Stimulated activated CD8-positive, alpha-beta memory T cell treated with anti-CD3 and anti-CD28 coated beads, Interleukin-4, amount 100 ng/mL, for 4 hours (primary cell): Measurements from ENCODE around the gene UBR1.
A peak's percentile ranks its signal among the peaks of the same experiment; 100 is the strongest.
"Not testable (repeated sequence)": the region's sequence is repeated elsewhere in the genome, so short reads cannot be mapped to it uniquely, and the experiment has no call there.

Source experiments
- DNase-seq, 2 donors: peaks; one replicate each; pipeline ENCODE4 v3.0.0-alpha.2; 2020; ENCODE audit warnings: low read depth in 2 of 2, low spot score in 1 of 2

UBR1 gene

DNA sequence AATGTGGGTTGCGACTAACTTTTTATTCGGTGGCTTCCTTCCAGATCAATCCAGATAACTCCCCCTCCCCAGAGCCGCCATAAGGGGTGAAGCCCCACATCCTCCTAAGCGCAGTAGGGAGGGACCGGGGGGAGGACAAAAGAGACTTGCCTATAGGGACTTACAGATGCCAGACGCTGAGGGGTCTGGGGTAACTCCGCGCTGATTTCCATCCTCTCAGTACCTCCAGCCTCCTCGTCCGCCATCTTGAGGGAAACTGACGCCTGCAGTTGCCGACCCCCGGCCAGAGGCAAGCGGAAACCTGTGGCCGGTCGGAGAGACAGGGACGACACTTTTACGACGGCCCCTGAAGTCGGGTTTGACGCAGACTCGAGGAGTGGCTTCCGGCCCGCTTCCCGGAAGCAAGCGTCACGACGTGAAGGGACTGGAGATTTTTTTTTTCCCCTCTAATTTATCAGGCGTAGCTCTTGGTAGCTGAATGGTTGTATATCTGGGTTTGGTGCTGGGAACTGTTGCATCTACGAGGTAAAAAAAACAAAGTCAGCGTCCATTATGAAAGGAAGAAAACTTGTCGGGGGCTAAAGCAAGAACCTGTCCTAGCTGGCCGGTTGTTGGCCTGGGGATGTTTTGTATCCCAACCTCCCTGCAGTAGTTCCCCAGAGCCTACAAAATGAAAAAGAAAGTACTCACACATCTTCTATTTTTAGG lies at the start of gene UBR1:
TSS of gene UBR1 (minus strand) at position 261 of the 708 bp plus-strand sequence. CDS start at position 245, 16 bp downstream.
- peak; percentile 80 to 82 for DNase-seq

DNA sequence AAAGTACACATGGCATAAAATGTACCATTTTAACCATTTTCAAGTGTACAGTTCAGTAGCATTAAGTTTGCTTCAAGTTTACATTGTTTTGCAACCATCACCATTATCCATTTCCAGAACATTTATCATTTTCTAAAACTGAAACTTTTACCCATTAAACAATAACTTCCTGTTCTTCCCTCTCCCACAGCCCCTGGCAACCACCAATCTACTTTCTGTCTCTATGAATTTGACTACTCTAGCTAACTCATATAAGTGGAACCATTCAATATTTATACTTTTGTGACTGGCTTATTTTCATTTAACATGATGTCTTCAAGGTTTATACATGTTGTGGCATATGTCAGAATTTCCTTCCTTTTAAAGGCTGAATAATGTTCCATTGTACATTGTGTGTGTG lies 47.4 kb upstream of the UBR1 start:
- no peak for DNase-seq

DNA sequence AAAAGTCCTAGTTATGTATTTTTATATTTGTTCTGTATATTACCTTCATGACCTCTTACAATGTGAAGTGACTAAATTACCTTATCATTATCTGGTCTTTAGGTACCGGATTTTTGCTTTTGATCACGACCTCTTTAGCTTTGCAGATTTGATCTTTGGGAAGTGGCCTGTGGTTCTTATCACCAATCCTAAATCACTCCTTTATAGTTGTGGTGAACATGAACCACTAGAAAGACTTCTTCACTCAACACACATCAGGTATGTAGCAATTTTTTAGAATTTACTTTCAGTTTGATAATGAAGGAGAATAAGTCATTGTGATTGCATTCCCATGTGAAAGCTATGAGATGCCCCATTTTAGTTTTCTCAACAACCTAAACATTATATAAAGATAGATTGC lies 45.9 kb upstream of the UBR1 start:
- no peak for DNase-seq

DNA sequence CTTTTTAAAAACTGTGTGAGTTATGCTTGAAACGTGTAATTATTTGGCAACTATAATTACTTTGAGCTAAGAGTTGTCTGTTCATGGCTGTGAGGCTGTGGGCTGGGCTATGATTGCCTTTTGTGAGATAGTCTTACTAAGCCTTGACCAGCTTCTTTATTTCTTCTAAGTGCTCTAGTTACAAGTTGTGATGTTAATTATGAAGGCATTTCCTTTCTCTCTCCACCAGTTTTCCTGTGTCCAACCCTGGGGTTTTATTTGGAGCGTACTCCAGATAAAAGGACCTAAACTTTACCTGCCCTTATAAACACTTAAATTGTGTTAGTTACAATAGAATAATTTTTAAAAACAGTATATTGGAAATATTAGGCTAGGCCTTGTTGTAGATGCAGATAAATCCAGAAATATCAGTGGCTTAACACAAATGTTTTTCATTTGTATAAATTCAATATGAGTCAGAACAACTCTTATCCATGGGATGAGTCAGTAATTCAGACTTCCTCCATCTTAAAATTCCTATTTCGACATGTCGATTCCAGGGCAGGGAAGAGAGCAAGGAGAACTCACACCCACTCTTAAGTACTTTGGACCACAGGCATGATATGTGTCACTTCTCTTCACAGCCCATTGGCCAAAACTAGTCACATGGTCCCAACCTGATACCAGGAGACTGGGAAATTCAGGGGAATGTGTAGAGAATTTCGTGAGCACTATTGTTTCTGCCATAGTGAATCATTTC lies 44.5 kb upstream of the UBR1 start:
- DNase-seq = no peak

DNA sequence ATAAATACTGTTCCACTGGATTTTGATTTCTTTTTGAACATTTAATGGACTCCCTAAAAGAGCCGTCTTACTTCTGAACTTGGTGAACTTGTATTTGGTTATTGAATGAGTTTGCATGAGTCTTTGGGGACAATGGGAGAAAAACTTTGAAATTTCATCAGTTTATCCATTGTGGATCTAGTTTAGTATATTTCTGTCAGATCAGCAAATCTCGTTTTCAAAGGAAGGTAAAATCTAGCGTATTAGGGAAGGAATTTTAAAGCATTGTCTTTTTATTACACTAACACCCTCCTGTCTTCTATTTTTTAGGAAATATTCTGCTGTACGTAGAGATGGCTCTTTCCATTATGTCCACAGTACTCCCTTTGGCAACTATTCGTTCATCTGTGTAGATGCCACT lies 40.3 kb upstream of the UBR1 start:
- DNase-seq = no peak

DNA sequence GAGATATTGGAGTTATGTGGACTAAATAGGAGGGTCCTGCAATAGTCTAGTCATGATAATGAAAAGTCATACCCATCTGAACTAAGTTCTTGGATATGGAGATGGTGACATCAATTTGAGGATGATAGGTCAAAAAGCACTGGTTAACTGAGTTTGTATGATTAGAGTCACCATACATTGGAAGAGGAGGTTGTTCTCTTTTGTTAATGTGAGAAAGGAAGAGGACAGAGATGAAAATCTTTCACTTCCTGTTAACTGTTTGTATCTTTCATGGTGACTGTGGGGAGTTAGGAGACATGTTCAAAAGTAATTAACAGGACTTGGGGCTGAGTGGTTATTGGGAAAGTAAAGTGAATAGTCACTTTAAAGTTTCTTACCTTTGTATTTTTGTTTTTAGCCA lies 38.7 kb upstream of the UBR1 start:
- no peak for DNase-seq

DNA sequence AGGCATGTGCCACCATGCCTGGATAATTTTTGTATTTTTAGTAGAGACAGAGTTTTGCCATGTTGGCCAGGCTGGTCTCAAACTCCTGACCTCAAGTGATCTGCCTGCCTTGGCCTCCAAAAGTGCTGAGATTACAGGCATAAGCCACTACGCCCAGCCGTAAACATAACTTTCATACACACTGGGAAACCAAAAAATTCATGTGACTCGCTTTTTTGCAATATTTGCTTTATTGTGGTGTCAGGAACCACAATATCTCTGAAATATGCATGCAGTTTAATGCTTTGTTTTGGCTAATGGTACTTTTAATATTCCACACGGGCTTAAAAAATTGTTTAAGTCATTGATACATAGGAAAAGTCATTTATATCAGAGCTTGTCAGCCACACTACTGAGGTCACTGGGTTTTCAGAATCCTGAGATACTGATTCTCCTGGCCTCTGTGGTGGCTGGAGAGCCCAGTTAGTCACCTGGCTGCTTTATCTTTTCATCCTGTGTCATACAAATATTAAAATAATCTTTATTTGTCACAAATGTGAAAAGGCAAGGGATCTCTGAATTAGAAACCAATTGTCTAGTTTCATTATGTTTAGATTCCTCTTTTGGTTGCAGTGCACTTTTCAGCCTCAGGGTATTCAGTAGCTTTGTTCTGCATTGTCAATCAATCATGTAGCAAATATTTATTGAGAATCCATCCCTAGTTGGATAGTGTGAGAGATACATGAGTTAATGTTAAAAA lies 37.5 kb upstream of the UBR1 start:
- DNase-seq = no peak

DNA sequence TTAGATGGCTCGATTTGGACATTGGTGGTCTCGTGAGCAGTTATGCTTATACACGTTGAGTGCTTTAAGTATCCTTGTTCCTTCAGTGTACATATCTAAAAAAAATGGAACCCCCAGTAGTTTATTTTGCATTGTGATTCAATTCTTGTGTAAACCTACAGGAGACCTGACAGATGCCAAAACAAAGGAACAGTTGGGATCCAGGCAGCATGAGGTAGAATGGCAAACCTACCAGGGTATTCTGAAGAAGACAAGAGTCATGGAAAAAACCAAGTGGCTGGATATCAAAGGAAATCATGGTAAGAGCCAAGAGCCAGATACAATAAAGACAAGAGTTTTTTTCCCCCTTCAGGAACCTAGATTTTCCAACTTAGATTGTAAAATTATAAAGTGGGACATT lies 29.5 kb upstream of the UBR1 start:
- DNase-seq = no peak

DNA sequence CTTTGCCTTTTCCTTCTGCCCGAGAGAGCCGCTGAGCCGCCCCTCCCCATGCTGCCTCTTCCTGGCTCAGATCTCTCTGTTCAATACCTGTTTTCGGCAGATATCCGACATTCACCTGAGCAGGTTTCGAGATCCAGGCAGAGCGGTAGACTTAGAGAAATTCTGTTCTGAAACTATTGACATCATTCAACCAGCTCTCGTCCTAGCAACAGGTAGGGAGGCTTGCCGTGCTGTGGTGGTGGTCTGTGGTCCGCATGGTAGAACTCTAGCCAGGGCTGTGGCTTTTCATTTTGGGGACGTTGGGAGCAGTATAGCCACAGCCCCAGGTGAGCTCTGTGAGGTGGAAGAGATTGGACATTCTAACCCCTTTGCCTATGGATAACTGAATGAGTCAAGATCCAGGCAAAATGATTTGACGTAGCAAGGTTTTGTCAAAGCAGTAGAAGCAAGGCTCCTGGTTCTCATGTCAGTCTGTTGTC lies 28.4 kb upstream of the UBR1 start:
- DNase-seq = no peak

DNA sequence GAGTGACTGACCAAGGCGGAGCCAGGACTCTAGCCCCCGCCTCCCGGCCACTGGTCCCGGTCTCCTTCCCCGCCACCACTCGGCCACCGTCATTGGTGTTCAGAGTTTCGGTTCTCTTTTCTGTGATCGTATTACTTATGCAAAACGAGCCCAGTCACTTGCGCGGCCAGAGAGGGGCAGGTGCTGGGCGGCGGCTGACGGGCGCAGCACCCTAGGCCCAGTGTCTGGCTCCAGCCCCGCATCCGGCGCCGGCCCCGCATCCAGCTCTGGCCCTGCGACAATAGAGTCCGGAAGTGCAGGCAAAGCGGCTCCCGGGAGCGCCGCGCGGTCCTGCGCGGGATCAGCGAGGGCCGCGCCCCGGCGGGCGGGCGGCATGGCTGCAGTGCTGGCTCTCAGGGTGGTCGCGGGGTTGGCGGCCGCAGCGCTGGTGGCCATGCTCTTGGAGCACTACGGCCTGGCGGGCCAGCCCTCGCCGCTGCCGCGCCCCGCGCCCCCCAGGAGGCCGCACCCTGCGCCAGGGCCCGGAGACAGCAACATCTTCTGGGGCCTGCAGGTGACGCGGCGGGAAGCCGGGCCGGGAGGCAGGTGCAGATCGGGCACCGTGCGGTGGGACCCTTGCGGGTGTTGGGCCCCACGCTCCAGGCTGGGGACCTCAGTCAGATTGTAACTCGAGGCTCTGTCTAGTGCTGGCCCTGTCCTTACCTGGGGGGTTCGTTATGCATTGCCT lies 27.8 kb upstream of the UBR1 start, which contains the start of gene TMEM62:
TSS of gene TMEM62 (plus strand) at position 157 of the 727 bp plus-strand sequence. CDS start at position 374, 217 bp downstream.
- peak in 1 of 2 donors; percentile 27 for DNase-seq

DNA sequence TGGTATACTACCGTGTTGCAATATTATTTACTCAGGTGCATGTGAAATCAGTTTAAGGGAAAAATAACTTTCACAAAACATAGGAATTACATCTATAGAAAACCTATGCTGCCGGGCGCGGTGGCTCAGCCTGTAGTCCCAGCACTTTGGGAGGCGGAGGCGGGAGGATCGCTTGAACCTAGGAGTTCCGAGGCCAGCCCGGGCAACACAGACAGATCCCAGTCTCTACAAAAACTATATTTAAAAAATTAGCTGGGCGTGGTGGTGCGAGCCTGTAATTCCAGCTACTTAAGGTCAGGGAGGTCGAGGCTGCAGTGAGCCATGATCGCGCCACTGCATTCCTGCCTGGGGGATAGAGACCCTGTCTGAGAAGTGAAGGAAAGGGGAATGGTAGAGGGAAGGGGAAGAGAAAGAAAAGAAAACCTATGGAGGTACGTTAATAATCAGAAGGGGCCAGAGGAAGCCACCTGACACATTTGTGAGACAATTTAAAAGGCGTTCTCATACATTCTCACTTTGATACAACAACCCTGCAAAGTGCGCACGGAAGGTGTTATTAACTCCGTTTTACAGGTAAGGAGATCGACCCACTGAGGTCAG lies 27.1 kb upstream of the UBR1 start:
- no peak for DNase-seq

DNA sequence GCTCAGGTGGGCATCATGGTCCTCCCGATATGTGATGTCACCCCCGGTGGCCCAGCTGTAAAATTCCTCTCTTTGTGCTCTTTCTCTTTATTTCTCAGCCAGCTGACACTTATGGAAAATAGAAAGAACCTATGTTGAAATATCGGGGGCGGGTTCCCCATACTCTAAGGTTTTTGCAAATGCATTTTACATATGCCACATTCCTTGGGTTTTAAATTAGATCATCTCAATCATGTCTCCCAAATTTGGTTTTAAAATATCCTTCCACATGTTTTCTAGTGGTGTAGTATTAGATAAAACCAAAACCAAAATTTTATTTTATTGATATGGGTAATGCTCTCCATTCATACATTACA lies 23.1 kb upstream of the UBR1 start:
- no peak for DNase-seq

DNA sequence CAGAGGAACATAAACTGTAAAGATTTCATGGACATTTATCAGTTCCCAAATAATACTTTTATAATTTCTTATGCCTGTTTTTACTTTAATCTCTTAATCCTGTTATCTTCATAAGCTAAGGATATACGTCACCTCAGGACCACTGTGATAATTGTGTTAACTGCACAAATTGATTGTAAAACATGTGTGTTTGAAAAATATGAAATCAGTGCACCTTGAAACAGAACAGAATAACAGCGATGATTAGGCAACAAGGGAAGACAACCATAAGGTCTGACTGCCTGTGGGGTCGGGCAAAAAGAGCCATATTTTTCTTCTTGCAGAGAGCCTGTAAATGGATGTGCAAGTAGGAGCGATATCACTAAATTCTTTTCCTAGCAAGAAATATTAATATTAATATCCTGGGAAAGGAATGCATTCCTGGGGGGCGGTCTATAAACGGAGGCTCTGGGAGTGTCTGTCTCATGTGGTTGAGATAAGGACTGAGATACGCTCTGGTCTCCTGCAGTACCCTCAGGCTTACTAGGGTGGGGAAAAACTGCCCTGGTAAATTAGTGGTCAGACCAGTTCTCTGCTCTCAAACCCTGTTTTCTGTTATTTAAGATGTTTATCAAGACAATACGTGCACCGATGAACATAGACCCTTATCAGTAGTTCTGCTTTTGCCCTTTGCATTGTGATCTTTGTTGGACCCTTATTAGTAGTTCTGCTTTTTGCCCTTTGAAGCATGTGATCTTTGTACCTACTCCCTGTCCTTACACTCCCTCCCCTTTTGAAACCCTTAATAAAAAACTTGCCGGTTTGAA lies 22.5 kb upstream of the UBR1 start:
- DNase-seq = not testable (repeated sequence)

DNA sequence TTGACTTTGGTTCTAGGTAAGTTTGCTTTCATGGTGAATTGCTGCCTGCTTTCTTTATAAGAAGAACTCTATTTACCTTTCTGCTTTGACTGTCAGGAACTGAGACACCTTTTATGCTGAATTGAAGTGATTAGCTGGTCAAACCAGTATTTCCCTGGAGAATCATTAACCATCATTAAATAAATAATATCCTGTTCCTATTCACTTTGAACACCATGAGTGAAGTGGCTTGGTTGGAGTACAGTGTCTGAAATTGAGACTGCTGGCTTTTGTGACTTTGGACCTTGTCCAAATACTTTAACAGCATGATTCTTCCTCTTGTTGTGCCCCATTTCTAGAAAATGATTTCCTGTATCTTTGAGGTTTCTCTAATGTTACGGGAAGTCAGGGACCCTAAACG lies 21.9 kb upstream of the UBR1 start:
- DNase-seq = no peak

DNA sequence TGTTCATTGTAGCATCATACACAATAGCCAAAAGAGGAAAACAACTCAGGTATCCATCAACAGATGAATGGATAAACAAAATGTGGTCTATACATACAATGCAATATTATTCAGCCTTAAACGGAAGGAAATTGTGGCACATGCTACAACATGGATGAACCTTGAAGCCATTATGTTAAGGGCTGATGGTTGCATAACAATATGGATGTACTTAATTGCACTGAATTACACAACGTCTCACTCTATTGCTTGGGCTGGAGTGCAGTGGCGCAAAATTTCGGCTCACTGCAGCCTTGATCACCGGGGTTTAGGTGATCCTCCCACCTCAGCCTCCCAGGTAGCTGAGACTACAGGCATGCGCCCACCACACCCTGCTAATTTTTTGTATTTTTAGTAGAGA lies 20.5 kb upstream of the UBR1 start:
- DNase-seq = no peak

DNA sequence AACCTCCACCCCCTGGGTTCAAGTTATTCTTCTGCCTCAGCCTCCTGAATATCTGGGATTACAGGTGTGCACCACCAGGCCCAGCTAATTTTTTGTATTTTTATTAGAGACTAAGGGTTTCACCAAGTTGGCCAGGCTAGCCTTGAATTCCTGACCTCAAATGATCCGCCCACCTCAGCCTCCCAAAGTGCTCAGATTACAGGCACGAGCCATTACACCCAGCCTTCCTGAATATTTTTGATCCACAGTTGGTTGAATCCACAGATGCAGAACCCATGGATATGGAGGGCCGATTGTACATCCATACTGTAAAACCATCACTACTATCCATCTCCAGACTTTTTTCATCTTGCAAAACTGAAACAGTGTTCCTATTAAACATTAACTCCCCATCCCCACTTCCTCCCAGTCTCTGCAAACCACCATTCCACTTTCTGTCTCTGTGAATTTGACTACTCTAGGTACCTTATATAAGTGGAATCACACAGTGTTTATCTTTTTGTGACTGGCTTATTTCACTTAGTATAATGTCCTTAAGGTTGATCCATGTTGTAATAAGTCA lies 19.3 kb upstream of the UBR1 start:
- no peak for DNase-seq

DNA sequence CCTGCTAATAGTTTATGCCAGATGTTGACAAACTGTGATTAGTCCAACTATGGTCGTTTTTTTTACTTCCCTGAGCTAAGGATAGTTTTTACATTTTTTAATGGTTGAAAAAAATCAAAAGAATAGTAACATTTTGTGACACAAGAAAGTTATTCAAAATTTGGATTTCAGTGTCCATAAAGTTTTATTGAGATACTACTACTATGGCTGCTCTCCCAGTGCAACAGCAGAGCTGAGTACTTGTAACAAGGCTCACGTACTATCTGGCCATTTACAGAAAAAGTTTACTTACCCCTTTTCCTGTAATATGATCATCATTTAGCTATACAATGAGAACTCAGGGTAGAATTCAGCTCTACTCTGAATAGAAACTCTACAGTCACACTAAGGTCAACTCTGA lies 16.0 kb upstream of the UBR1 start:
- DNase-seq = no peak

DNA sequence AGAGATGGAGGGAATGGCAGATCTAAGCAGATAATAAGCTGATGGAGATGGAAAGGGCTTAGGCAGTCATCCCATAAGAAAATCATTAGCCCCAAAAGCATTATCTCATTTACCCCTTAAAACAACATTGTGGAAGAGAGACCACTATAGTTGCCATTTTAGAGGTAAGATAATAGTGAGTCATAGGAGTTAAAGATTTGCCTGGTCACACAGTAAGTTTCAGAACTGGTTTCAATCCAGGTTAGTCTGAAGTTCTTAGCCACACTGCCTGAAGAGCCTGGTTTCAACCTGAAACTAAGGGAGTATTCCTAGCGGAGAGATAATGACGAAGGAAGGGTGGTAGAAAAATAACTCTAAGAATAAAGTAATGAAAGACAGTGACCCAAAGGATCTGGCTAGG lies 13.0 kb upstream of the UBR1 start:
- DNase-seq = no peak

DNA sequence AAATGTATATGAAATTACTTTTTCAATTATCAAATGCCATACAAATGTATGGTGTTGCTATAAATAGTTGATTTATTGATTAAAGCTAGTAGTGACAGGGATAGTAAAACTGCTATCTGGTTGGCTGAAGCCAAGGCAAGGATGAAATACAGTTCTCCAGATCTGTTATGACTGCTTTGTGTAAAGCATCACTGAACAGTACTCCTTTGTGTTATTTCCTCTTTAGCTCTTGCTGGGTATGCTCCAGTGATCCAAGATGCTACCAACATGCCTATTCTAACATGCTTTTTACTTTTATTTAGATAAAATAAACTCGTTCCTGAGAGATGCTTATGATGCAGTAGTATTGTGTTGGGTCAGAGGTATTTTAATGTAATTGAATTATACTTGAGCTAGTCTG lies 12.4 kb upstream of the UBR1 start:
- DNase-seq = no peak

DNA sequence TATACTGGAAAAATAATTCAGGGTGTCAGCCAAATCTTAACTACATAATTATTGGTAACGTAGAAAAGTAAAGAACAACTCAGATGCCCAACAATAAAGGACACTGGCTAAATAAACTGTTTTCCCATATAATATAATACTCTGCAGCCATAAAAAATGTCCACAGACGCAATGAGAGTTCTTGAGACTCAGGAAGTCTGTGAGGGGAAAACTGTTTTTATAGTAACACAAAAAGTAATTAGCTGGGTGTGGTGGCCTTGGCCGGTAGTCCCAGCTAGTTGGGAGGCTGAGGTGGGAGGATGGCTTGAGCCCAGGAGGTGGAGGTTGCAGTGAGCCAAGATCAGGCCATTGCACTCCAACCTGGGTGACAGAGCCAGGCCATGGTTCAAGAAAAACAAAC lies 5.5 kb upstream of the UBR1 start:
- no peak for DNase-seq
